Measurements from ENCODE around the gene PAIP2. TPM values are rescaled to one million over a fixed set of nuclear protein-coding genes. Genes with fewer than 3 reads are reported as not detected.

The PAIP2 gene
- total RNA-seq, 1 experiment from 2014 or later = 108 TPM

- Histone ChIP-seq H3K4me1 (ENCODE audit: control insufficient read depth in 1 of 2, insufficient read depth in 2 of 2, low read length in 2 of 2) (peaks cover 0 to 11% of the 10 kb centered on the region in 2 experiments; a peak in 1 of 4 replicates), H2AFZ (ENCODE audit: low read depth, low read length, poor library complexity, severe bottlenecking) (no peak overlapping the region), H3K4me3 (replicated peaks in 1 of 2; ENCODE audit: low read depth in 1 of 2, low read length in 2 of 2) (no peak overlapping the region), H3K27me3 (ENCODE audit: insufficient read depth, low read length) (no peaks in the 10 kb centered on the region), H3K9me2 (ENCODE audit: insufficient read depth) (no peaks in the 10 kb centered on the region), H3K9ac (ENCODE audit: low read length) (no peak overlapping the region), H3K4me2 (ENCODE audit: low read length) (no peak overlapping the region), H3K9me3 (ENCODE audit: control insufficient read depth in 1 of 2, insufficient read depth in 1 of 2, low read depth in 1 of 2, low read length in 2 of 2) (no peaks in the 10 kb centered on the region), H4K20me1 (ENCODE audit: insufficient read depth) (no peaks in the 10 kb centered on the region), H3K36me3 (ENCODE audit: control insufficient read depth in 1 of 2, insufficient read depth in 2 of 2, low read length in 2 of 2) (no peaks in the 10 kb centered on the region), H3K27ac (ENCODE audit: low read depth, low read length) (no peak overlapping the region), H3K79me2 (ENCODE audit: insufficient read depth, low read length) (no peaks in the 10 kb centered on the region)
- no TSS peak for BruUV-seq (replicated peaks)
- RAD21 ChIA-PET (ENCODE audit: low non-redundant PET in 1 of 2, low total read pairs in 2 of 2, uncharacterized antibody in 2 of 2, unreplicated experiment in 2 of 2) = no interaction called here
- no peak for TF ChIP-seq TCF7L2 (IDR thresholded peaks at IDR 0.05; ENCODE audit: borderline replicate concordance, extremely low read depth, insufficient read depth, insufficient read length)
- TF ChIP-seq YY1 (IDR thresholded peaks at IDR 0.05; ENCODE audit: extremely low read depth, insufficient replicate concordance, low read depth, low read length) = no peak
- TF ChIP-seq, protein P1, sequence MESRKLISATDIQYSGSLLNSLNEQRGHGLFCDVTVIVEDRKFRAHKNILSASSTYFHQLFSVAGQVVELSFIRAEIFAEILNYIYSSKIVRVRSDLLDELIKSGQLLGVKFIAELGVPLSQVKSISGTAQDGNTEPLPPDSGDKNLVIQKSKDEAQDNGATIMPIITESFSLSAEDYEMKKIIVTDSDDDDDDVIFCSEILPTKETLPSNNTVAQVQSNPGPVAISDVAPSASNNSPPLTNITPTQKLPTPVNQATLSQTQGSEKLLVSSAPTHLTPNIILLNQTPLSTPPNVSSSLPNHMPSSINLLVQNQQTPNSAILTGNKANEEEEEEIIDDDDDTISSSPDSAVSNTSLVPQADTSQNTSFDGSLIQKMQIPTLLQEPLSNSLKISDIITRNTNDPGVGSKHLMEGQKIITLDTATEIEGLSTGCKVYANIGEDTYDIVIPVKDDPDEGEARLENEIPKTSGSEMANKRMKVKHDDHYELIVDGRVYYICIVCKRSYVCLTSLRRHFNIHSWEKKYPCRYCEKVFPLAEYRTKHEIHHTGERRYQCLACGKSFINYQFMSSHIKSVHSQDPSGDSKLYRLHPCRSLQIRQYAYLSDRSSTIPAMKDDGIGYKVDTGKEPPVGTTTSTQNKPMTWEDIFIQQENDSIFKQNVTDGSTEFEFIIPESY (IDR thresholded peaks at IDR 0.05; ENCODE audit: extremely low read depth, insufficient replicate concordance, low read length) = no peak
- no peak for TF ChIP-seq MAX (IDR thresholded peaks at IDR 0.05)
- CTCF ChIA-PET = no interaction called here
- intact Hi-C loops (cut with micrococcal nuclease) = loop anchor here (10.0 kb wide), 1 partner anchor 185 kb away; the partner anchor contains the start of gene SIL1
- POLR2A ChIA-PET = no interaction called here
- ATAC-seq (no peak), DNase-seq (ENCODE audit: low read depth, low spot score) (no peak)
These were observed 38.2 kb downstream of the PAIP2 start for GRCh38 chr5:139379626-139380449.

Measured in HCT116 (cell line).